ENCODE data around the gene FN1. TPM values are rescaled to one million over a fixed set of nuclear protein-coding genes. Genes with fewer than 3 reads are reported as not detected.

FN1 gene
- total RNA-seq, 1 experiment from 2014 or later, result 3,699 TPM

GRCh38 chr2:215441560-215442400, 5.9 kb upstream of the FN1 start:
- peak; percentile 87 for DNase-seq (ENCODE audit: low read depth)

- DNase-seq (ENCODE audit: low read depth), result peak; percentile 68
These were observed 4.2 kb upstream of the FN1 start for GRCh38 chr2:215439980-215440512.

- DNase-seq (ENCODE audit: low read depth), result no peak
These were observed 3.5 kb upstream of the FN1 start for GRCh38 chr2:215439404-215439803.

GRCh38 chr2:215437614-215438013, 1.7 kb upstream of the FN1 start:
- no peak for DNase-seq (ENCODE audit: low read depth)

GRCh38 chr2:215436705-215437565, 1.1 kb upstream of the FN1 start:
- DNase-seq (ENCODE audit: low read depth), result peak; percentile 57

- no peak for DNase-seq (ENCODE audit: low read depth)
These were observed 493 bp downstream of the FN1 start for GRCh38 chr2:215435280-215435869.

- no peak for DNase-seq (ENCODE audit: low read depth)
These were observed 1.2 kb downstream of the FN1 start for GRCh38 chr2:215434447-215435279.

- DNase-seq (ENCODE audit: low read depth), result no peak
These were observed 2.9 kb downstream of the FN1 start for GRCh38 chr2:215432759-215433594.

GRCh38 chr2:215431778-215432758, 3.8 kb downstream of the FN1 start:
- DNase-seq (ENCODE audit: low read depth), result peak; percentile 66

- no peak for DNase-seq (ENCODE audit: low read depth)
These were observed 4.6 kb downstream of the FN1 start for GRCh38 chr2:215431290-215431689.

GRCh38 chr2:215430528-215431187, 5.2 kb downstream of the FN1 start:
- DNase-seq (ENCODE audit: low read depth), result peak; percentile 65

- DNase-seq (ENCODE audit: low read depth), result no peak
These were observed 6.4 kb downstream of the FN1 start for GRCh38 chr2:215429424-215429823.

- no peak for DNase-seq (ENCODE audit: low read depth)
These were observed 7.6 kb downstream of the FN1 start for GRCh38 chr2:215428060-215428910.

GRCh38 chr2:215427585-215427984, 8.3 kb downstream of the FN1 start:
- no peak for DNase-seq (ENCODE audit: low read depth)

GRCh38 chr2:215425021-215425782, 10.7 kb downstream of the FN1 start:
- no peak for DNase-seq (ENCODE audit: low read depth)

- DNase-seq (ENCODE audit: low read depth), result no peak
These were observed 11.8 kb downstream of the FN1 start for GRCh38 chr2:215423928-215424540.
